Measurements from ENCODE around the gene CD58. TPM values are rescaled to one million over a fixed set of nuclear protein-coding genes. Genes with fewer than 3 reads are reported as not detected.

Gene CD58
- polyA plus RNA-seq, 1 donor, result 19.5 TPM

GRCh38 chr1:116546354-116546977 is 24.4 kb downstream of the CD58 start:
- DNase-seq, result no peak

- no peak for DNase-seq
Observed at GRCh38 chr1:116545359-116545705, 25.5 kb downstream of the CD58 start.

- no peak for DNase-seq
Observed at GRCh38 chr1:116544588-116545358, 26.1 kb downstream of the CD58 start.

- no peak for DNase-seq
Observed at GRCh38 chr1:116540088-116540487, 30.7 kb downstream of the CD58 start.

- DNase-seq, result no peak
Observed at GRCh38 chr1:116538544-116538943, 32.3 kb downstream of the CD58 start.

GRCh38 chr1:116537898-116538297 is 32.9 kb downstream of the CD58 start:
- no peak for DNase-seq

- DNase-seq, result no peak
Observed at GRCh38 chr1:116537040-116537831, 33.6 kb downstream of the CD58 start.

- no peak for DNase-seq
Observed at GRCh38 chr1:116534014-116534739, 36.6 kb downstream of the CD58 start.

- no peak for DNase-seq
Observed at GRCh38 chr1:116533429-116533820, 37.4 kb downstream of the CD58 start.

- no peak for DNase-seq
Observed at GRCh38 chr1:116532671-116533428, 38.0 kb downstream of the CD58 start.

GRCh38 chr1:116531917-116532316 is 38.9 kb downstream of the CD58 start:
- no peak for DNase-seq

GRCh38 chr1:116529681-116530080 is 41.1 kb downstream of the CD58 start:
- no peak for DNase-seq

- DNase-seq, result no peak
Observed at GRCh38 chr1:116529199-116529631, 41.6 kb downstream of the CD58 start.

GRCh38 chr1:116528329-116529083 is 42.3 kb downstream of the CD58 start:
- DNase-seq, result no peak

GRCh38 chr1:116525440-116525839 is 45.4 kb downstream of the CD58 start:
- DNase-seq, result no peak

- DNase-seq, result no peak
Observed at GRCh38 chr1:116521186-116521585, 49.6 kb downstream of the CD58 start.

GRCh38 chr1:116518400-116518799 is 52.4 kb downstream of the CD58 start:
- DNase-seq, result no peak

GRCh38 chr1:116516631-116517030 is 54.2 kb downstream of the CD58 start:
- DNase-seq, result no peak

GRCh38 chr1:116515702-116516101 is 55.1 kb downstream of the CD58 start:
- DNase-seq, result no peak

GRCh38 chr1:116514708-116515525 is 55.9 kb downstream of the CD58 start:
- no peak for DNase-seq
